HG02798 (cell line): ENCODE data around the gene PCSK7.
A peak's percentile ranks its signal among the peaks of the same experiment; 100 is the strongest.
"Not testable (repeated sequence)": the region's sequence is repeated elsewhere in the genome, so short reads cannot be mapped to it uniquely, and the experiment has no call there.

Experiments used
- ATAC-seq: cut with Tn5 transposase; IDR thresholded peaks from one replicate; pipeline ENCODE4 v1.9.1; 2021; ENCODE audit warnings: mild to moderate bottlenecking; ENCODE audit not compliant: unreplicated experiment, poor library complexity

PCSK7 gene

DNA sequence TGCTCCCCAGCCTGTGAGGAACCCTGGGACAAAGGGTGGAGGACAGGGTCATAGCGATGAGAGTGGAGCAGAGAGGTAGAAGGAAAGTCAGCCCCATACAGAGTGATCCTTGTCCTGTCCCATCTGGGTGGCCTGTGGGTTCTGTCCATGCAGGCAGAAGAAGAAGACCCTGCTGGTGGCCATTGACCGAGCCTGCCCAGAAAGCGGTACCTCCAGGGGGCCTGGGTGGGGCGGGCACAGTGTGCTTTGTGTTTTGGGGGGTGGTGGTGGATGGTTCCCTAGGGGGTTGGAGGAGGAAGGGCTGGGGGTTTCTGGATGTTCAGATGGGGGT is 45.5 kb downstream of the PCSK7 start:
- ATAC-seq, result no peak

DNA sequence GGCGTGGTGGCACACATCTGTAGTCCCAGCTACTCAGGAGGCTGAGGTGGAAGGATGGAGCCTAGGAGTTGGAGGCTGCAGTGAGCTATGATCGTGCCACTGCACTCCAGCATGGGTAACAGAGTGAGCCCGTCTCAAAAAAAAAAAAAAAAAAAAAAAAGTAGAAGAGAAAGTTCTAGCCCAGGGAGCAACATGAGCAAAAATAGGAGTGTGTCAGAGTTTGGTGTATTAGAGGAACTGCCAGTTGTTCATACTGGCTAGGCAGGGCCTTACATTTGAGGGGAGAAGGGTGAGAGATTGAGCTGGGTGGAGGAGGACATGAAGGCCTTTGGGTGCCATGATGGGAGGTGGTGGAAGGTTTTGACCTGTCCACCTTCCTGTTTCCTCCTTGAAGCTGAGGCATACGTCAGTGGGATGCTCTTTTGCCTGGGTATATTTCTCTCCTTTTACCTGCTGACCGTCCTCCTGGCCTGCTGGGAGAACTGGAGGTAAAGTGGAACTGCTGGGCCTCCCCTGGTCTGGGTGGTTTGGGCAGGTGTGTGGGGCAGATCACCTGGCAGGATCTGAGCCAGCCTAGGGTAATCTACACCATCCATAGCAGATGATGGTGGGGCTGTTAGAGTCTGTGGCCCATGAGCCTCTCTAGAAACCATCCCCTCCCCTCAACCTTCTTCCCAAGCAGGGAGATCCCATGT is 46.0 kb downstream of the PCSK7 start:
- no peak for ATAC-seq

DNA sequence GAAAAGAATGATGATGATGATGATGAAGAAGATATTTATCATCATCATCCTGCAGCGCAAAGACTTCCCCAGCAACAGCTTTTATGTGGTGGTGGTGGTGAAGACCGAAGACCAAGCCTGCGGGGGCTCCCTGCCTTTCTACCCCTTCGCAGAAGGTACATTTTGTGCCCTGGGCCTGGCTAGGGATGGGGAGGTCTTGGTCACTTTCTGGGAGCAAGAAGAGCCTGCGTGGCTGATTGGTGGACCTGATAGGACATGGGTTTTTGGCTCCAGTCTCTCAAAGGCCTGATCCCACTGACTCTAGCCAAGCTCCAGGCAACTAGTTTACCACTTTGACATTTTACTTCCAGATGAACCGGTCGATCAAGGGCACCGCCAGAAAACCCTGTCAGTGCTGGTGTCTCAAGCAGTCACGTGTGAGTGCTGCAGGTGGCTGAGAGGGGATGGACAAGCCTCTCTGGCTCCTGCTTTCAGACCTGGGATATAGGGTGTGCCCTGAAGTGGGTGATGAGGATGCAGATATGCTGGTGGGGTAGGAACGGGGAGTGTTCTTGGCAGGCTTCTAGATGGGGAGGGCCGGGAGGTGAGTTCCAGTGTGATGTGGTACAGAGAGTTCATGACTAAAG is 48.0 kb downstream of the PCSK7 start:
- no peak for ATAC-seq

DNA sequence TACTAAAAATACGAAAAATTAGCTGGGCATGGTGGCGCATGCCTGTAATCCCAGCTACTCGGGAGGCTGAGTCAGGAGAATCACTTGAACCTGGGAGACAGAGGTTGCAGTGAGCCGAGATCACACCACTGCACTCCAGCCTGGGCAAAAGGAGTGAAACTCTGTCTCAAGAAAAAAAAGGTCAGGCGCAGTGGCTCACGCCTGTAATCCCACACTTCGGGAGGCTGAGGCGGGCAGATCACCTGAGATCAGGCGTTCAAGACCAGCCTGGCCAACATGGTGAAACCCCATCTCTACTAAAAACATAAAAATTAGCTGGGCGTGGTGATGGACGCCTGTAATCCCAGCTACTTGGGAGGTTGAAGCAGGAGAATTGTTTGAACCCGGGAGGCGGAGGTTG is 48.7 kb downstream of the PCSK7 start:
- not testable (repeated sequence) for ATAC-seq

DNA sequence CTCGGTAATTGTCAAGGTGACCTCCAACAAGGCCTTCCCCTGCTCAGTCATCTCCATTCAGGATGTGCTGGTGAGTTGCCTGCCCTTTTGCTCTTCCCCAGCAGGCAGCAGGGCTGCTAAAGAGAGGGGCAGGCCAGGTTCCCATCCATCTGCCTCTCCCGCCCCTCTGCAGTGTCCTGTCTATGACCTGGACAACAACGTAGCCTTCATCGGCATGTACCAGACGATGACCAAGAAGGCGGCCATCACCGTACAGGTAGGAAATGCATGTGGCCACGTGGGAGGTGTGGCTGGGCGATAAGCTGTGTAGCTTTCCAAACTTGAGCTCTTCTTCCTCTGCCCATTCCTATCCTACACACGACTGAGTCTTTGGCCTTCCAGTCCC is 49.3 kb downstream of the PCSK7 start:
- ATAC-seq, result no peak

DNA sequence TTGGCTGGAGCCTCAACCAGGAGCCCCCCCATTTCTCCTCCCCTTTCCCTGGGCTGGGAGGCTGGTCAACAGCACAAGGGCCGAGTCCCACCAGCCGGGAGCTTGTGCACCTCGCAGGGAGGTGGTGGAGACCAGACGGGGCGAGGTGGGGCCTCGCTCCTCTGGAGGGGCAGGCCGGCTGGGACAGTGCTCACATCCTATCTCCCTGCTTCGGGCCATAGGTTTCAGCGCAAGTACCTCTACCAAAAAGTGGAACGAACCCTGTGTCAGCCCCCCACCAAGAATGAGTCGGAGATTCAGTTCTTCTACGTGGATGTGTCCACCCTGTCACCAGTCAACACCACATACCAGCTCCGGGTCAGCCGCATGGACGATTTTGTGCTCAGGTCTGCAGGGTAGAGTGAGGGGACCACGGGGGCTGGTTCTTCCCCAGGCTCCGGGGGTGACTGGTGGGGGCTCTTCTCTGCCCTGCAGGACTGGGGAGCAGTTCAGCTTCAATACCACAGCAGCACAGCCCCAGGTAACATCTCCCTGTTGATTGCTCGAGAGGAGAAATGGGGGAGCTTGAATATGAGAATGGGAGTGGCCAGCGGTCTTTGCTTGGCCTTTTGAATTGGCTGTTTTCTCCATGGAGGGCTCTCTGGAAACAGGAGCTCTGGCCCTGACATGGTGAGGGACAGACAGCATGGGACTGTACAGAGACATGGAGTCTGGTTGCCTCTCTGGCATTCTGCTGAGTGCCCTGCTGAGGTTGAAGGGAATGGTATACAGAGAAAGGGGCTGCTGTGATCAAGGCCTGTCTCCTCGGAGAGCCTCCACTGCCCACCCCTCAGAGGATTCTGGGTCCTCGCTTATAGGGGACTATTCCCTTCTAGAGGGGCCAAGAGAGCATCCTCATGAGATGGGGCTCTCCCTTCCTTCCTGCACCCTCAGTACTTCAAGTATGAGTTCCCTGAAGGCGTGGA is 50.0 kb downstream of the PCSK7 start:
- no peak for ATAC-seq

DNA sequence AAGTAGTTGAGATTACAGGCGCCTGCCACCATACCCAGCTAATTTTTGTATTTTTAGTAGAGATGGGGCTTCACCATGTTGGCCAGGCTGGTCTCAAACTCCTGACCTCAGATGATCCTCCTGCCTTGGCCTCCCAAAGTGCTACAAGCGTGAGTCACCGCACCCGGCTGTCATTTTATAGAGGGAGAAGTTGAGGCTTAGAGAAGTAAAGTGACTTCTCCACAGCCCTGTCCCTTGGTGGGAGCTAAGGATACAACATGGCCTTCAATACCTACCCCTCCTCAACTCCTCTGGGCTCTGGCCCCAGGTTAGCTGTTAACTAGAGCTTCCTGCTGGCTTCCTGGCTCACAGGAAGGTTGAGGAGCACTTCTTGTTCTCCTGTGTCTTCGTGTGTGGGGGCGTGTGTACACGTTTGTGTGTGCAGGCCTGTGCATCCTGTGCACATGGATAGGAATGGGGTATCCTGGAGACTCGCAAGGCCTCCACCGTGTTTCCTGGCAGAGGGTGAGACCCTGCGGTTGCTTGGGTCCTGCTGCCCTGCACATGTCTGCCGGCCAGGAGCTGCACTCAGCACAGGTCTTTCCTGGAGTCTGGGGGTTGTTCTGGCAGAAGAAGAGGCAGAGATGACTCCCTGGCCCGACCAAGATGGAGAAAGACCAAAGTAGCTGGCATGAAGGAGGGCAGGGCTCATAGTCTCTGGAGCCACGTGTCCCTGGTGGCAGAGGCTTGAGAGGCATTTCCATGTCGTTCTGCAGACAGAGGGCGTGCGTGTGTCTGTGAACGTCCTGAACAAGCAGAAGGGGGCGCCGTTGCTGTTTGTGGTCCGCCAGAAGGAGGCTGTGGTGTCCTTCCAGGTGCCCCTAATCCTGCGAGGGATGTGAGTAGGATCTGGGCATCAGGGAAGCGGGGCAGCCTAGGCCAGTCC is 51.0 kb downstream of the PCSK7 start:
- peak; percentile 25 for ATAC-seq

DNA sequence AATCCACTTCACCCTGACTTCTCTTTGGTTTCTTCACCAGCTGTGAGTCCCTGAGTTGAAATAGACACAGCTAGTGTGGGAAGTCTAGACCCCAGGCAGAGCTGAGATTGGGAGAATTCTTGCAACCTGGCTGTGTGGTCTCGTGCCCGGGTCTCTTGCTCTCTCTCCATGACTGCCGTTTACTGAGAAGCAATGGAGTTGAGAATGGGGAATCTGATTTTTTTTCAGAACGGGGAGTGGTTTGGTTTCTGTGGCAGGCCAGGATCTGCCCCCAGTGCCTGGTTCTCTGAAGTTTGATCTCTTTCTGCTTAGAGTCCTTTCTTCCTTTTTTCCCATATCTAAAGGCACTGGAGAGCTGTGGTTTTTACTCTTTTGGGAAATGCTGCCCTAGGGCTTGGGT is 51.9 kb downstream of the PCSK7 start:
- ATAC-seq, result no peak

DNA sequence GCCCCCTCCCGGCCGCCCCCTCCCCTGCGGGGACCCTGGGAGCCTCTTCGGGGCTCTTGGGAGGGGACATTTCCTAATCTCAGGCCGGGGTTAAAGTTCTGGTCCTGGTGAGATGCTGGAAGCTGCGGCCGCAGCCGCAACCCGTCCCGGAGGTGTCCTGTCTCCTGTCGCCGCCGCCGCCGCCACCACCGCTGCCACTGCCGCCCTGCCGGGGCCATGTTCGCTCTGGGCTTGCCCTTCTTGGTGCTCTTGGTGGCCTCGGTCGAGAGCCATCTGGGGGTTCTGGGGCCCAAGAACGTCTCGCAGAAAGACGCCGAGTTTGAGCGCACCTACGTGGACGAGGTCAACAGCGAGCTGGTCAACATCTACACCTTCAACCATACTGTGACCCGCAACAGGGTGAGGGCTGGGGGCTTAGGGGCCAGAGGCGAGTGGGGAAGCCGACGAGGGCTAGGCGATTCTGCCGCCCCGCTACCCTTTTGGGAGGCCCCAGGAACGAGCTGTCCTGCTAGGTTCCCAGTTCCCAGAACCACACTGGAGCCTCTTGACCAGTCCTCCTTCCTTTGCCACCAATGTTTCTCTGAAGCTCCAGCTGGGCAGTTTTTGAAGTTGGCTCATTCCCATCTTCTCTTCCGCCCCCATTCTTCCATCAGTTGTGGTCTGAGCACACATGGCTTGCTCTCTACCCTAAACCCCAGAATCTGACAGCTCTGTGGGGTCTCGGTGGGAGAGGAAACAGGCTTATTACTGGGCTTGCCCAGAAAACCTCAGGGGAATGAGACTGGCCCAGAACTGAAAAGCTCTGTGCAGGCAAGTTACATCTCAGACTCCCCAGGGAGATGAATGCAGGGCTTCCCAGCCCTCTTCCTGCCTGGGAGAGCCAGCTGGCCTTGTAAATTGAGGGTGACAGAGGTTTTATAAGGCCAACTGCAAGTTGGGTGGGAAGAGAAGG is 52.5 kb downstream of the PCSK7 start:
- peak; percentile 20 for ATAC-seq

DNA sequence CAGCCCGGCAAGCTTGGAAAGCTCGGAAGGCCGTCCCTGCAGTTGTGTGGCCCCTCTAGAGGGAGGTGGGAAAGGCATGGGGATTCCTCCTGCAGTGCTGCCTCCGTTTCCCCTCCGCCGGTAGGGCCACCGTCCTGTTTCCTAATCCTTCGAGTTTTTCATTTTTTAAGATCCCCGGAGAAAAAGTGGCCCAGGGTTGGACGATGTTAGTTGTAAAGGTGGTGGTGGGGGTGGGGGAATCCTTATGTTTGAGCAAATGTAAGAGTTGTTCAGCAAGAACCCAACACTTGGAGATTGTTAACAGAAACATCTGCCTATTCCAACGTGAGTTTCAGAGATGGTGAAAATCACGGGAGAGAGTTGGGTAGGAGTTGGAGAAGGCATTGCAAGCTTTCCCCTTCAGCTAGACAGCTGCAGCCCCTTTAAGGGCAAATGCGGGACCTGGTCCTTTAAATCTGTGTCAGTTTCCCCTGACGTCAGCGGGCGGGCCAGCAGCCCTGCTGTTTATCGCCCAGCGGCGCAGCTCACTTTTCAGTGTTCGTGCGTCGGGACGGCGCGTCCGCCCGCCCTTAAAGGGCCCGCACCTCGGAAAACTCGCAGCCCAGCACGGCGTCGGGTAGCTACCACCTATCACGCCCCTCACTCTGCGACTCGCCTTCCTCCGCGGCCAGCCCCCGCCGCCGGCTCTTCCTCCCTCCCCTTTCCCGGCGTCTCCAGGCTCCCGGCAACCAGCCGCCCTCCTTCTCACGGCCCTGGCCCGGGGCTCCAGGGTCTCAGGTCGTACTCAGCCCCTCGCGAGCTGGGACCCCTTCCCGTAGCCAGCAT is 53.5 kb downstream of the PCSK7 start, which contains the start of gene SIDT2:
SIDT2 (plus strand) TSS at position 534 of the 825 bp plus-strand sequence. CDS start 521 bp downstream, outside the sequence.
- peak; percentile 93 for ATAC-seq

DNA sequence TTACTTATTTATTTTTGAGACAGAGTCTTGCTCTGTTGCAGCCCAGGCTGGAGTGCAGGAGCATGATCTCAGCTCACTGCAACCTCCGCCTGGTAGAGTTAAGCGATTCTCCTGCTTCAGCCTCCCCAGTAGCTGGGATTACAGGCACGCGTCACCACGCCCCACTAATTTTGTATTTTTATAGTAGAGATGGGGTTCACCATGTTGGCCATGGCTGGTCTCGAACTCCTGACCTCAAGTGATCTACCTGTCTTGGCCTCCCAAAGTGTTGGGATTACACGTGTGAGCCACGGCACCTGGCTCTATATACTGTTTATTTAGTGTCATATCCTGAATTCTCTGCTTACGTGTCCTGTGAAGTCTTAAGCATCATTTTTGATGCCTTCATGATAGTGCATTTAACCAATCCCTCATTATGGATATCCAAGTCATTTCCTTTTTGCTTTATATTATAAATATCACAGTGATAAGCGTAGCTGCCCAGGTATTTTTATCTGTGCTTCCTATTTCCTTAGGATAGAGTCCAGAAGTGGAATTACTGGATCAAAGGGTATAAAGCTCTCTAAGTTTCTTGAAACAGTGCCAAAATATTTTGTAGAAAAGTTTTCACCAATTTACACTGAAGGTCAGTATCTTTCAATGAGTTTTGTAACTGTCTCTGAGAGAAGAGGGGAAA is 54.2 kb downstream of the PCSK7 start:
- no peak for ATAC-seq

DNA sequence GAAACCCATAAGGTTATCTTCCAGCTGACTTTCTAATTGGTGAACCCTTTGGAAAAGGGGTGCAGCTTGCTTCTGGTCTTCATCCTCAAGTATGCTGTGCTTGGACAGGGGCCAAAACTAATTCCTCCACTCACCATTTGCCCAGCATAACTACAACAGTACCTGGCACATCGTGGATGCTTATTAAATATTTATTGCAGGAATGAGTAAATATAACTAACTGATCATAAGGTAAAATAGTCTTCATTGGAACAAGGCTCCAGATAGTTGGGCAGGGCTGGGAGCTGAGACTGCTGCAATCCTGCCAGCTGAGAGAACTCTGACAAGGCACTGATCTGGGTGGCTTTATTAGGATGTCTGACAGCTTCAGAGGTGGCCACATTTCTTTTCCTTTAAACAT is 55.7 kb downstream of the PCSK7 start:
- no peak for ATAC-seq

DNA sequence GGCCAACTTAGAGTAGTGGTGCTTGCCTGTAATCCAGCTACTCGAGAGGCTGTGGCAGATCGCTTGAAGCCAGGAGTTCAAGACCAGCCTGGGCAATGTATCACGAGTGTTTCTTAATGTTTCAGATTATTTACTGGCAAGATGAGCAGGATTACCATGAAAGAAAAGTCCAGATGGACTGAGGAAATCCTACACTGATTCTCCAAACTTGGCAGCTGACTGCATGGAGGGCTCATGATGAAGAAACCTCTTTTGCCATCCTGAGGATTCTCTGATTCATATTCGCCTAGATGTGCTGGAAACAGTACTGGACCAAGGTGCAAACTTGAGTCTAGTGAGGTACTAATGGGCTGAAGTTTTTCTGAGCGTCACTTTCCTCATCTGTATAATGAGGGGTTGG is 56.1 kb downstream of the PCSK7 start:
- ATAC-seq, result no peak

DNA sequence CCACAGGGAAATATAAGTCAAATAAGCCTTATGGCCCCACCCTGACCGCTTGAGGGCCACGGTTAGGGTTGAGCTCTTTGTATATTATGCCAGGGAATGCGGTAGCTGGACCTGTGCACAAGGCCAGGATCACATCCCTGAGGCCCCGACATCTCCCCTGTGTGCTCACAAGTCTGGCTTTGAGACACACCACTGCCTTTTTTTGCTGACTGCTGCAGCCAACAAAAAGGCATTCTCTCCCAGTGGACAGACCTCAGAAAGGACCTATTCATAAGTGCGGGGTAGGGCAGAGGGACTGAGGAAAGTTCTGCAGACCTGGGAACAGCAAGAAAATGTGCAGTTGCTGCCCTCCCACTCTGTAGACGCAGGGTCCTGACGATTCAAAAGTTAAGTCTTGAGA is 56.8 kb downstream of the PCSK7 start:
- ATAC-seq, result no peak

DNA sequence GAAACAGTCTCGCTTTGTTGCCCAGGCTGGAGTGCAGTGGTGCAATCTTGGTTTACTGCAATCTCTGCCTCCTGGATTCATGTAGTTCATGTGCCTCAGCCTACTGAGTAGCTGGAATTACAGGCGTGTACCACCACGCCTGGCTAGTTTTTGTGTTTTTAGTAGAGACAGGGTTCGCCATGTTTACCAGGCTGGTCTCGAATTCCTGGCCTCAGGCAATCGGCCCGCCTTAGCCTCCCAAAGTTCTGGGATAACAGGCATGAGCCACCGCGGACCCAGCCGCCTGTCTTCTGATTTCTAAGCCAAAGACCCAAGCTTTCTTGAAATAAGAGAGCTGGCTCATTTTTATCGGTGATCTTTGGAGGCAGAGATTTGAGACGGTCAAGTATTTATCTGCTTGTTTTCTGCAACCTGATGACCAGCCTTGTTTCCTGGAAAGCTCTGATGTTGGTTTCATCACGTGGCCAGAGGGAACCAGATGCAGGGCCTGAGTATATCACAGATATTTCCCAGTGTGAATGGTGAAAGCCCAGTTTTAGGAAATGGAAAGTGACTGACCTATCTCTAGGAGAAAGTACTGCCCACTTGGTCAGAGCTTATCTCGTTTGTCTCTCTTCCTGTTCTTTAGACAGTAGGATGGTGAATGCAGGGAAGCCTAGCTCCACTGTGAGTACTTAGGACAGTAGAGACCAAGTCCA is 59.0 kb downstream of the PCSK7 start:
- no peak for ATAC-seq

DNA sequence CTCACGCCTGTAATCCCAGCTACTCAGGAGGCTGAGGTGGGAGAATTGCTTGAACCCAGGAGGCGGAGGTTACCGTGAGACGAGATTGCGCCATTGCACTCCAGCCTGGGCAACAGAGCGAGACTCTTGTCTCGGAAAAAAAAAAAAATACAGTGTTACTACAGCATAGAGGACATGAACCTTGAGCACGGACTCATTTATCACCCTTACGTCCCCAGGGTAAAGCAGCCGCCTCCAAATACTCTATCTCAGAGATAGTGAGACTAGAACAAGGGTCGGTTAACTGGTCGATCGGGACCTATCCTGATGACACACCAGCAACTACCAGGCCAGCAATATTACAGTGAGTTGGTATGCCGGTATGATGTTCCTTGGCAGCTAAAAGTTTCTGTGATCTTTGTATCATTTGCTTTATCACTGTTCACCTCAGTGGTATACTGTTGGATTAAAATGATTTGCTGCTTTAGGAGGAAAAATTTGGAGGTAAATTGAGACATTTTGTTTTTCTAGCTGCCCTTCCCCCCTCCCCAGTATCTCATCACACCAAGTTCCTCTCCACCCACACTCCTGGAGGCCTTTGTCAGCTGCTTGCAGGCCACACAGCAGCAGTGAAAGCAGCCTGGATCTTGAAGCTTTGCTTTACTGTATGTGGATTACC is 60.3 kb downstream of the PCSK7 start:
- no peak for ATAC-seq

DNA sequence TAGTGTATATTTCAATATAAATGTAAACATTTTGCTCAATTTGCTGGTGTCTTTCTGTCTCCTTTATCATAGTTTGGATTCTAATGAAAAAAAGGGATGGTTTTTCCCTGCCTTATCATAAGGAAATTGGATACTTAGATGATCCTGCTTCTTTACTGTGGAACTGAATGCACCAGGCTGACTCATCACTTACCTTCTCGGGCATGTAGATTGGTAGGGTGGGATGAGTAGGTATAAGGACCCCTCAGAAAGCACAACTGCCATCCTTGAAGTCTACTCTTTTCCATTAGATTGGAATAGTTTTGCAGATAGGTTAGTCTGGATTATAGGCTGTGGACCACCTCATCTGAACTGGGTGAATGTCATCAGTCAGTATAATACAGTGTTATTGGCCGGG is 60.9 kb downstream of the PCSK7 start:
- ATAC-seq, result no peak
